ENCODE results near the gene HTD2. TPM values are rescaled to one million over a fixed set of nuclear protein-coding genes. Genes with fewer than 3 reads are reported as not detected.
"Not testable (repeated sequence)": the region's sequence is repeated elsewhere in the genome, so short reads cannot be mapped to it uniquely, and the experiment has no call there.

Gene HTD2
- total RNA-seq, 4 donors from 2014 or later = 14.1 to 26.2 (median 21.7) TPM

DNA sequence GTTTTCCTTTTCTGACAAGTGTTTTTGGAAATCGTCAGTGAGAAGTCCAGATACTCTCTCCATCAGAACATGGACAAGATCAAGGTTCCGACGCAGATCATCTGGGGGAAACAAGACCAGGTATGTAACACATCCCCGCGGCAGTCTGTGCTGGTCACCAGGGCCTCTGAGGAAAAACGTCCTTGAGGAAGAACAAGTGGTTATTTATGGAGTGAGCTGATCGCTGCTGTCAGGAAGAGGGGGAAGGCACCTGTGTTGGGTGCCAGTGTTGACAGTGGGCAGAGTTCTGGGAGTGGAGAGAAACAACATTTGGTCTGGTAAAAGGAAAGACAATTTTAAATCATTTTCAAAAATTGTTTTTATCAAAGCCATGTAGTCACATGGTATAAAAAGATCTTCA, 21.0 kb upstream of the HTD2 start:
- TF ChIP-seq POLR2A (IDR thresholded peaks at IDR 0.05) = no peak
- no peak for TF ChIP-seq CTCF (IDR thresholded peaks at IDR 0.05 in 4 of 5, conservative IDR thresholded peaks at IDR 0.05 in 1 of 5)
- peaks cover 0 to 9% of the 10 kb centered on the region in 2 donors for H3K4me1 ChIP-seq
- intact Hi-C loops (cut with DNase I; ENCODE audit: low total_unique reads) = no loop called here
- DNase-seq = no peak
- no peak for ATAC-seq
- H3K4me3 ChIP-seq = no peak overlapping the region
- H3K27ac ChIP-seq = no peak overlapping the region
- peaks cover 0 to 4% of the 10 kb centered on the region in 2 donors for H3K36me3 ChIP-seq
- H3K27me3 ChIP-seq = no peaks in the 10 kb centered on the region
- no peaks in the 10 kb centered on the region for H3K9me3 ChIP-seq
- in situ Hi-C loops (cut with MboI; ENCODE audit: low sequenced_read_pairs in 4 of 4) = no loop called here

DNA sequence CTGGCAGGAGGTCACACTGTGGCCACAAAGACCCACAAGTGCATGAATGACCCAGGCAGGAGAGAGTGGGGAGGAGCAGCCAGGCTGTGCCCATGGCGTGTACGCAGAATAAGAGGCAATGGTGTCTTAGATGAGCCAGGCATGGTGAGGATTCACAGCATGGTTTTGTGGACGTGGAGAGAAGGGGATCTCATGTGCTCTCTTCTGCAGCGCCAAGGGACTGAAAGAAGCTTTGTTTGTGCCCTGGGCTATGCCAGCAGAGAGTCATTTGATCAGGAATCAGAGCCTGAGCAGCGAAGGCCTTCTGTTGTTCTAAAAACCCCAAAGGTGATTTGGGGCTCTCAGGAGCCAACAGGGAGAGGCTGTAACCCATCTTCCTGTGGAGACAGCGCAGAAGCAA, 19.0 kb upstream of the HTD2 start:
- Histone ChIP-seq H3K9me3 (no peaks in the 10 kb centered on the region), H3K27me3 (no peaks in the 10 kb centered on the region), H3K4me3 (no peak overlapping the region), H3K4me1 (peaks cover 0 to 9% of the 10 kb centered on the region in 2 donors), H3K27ac (peak overlapping the region in 2 of 4 donors; percentile 22 to 50), H3K36me3 (peaks cover 0 to 4% of the 10 kb centered on the region in 2 donors)
- in situ Hi-C loops (cut with MboI; ENCODE audit: low sequenced_read_pairs in 4 of 4) = no loop called here
- ATAC-seq (peak; percentile 24 to 50), DNase-seq (no peak)
- intact Hi-C loops (cut with DNase I; ENCODE audit: low total_unique reads) = no loop called here
- TF ChIP-seq POLR2A (IDR thresholded peaks at IDR 0.05) (no peak), CTCF (IDR thresholded peaks at IDR 0.05 in 4 of 5, conservative IDR thresholded peaks at IDR 0.05 in 1 of 5) (no peak)

- intact Hi-C loops (cut with DNase I; ENCODE audit: low total_unique reads) = no loop called here
Measured at GRCh38 chr3:58288011-58288728, 18.1 kb upstream of the HTD2 start.

DNA sequence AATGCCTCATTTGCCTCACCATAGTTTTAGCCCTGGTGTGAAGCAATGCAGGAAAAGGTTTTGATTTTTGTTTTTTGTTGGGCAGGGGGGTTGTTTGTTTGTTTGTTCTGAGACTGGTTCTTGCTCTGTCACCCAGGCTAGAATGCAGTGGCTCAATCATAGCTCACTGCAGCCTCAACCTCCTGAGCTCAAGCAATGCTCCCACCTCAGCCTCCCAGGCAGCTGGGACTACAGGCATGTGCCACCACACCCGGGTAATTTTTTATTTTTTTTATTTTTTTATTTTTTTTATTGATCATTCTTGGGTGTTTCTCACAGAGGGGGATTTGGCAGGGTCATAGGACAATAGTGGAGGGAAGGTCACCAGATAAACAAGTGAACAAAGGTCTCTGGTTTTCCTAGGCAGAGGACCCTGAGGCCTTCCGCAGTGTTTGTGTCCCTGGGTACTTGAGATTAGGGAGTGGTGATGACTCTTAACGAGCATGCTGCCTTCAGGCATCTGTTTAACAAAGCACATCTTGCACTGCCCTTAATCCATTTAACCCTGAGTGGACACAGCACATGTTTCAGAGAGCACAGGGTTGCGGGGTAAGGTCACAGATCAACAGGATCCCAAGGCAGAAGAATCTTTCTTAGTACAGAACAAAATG, 17.2 kb upstream of the HTD2 start:
- H3K27me3 ChIP-seq; H3K36me3 ChIP-seq; H3K4me3 ChIP-seq; H3K9me3 ChIP-seq; ATAC-seq; H3K4me1 ChIP-seq; intact Hi-C loops (cut with DNase I; ENCODE audit: low total_unique reads); in situ Hi-C loops (cut with MboI; ENCODE audit: low sequenced_read_pairs in 4 of 4); DNase-seq; H3K27ac ChIP-seq: not testable (repeated sequence)

More at GRCh38 chr3:58288011-58288728, 18.1 kb upstream of the HTD2 start:
- Histone ChIP-seq H3K27me3 (no peaks in the 10 kb centered on the region), H3K4me1 (peaks cover 0 to 9% of the 10 kb centered on the region in 2 donors), H3K27ac (peak overlapping the region in 2 of 4 donors; percentile 22 to 50), H3K4me3 (no peak overlapping the region), H3K9me3 (no peaks in the 10 kb centered on the region), H3K36me3 (peaks cover 0 to 4% of the 10 kb centered on the region in 2 donors)
- TF ChIP-seq CTCF (IDR thresholded peaks at IDR 0.05 in 4 of 5, conservative IDR thresholded peaks at IDR 0.05 in 1 of 5) = no peak
- TF ChIP-seq POLR2A (IDR thresholded peaks at IDR 0.05) = no peak
- ATAC-seq (peak; percentile 65 to 82), DNase-seq (peak; percentile 24 to 36)
- in situ Hi-C loops (cut with MboI; ENCODE audit: low sequenced_read_pairs in 4 of 4) = no loop called here

DNA sequence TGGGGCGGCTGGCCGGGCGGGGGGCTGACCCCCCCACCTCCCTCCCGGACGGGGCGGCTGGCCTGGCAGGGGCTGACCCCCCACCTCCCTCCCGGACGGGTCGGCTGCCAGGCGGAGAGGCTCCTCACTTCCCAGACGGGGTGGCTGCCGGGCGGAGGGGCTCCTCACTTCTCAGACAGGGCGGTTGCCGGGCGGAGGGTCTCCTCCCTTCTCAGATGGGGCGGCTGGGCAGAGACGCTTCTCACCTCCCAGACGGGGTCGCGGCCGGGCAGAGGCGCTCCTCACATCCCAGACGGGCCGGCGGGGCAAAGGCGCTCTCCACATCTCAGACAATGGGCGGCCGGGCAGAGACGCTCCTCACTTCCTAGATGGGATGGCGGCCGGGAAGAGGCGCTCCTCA, 15.9 kb upstream of the HTD2 start:
- DNase-seq; H3K27ac ChIP-seq; H3K36me3 ChIP-seq; ATAC-seq; H3K9me3 ChIP-seq; H3K4me1 ChIP-seq; H3K4me3 ChIP-seq; intact Hi-C loops (cut with DNase I; ENCODE audit: low total_unique reads); H3K27me3 ChIP-seq: not testable (repeated sequence)
- in situ Hi-C loops (cut with MboI; ENCODE audit: low sequenced_read_pairs in 4 of 4) = loop anchor here in 1 of 4 donors (10.0 kb wide), 1 partner anchor 106 kb away; no protein-coding TSS in a partner anchor

Measured in gastrocnemius medialis (tissue), 4 donors.